HG03139 (cell line): ENCODE results near the gene NCOA5.

Source experiments
- ATAC-seq: cut with Tn5 transposase; IDR thresholded peaks from one replicate; pipeline ENCODE4 v1.9.1; 2021; ENCODE audit not compliant: unreplicated experiment

The NCOA5 gene

DNA sequence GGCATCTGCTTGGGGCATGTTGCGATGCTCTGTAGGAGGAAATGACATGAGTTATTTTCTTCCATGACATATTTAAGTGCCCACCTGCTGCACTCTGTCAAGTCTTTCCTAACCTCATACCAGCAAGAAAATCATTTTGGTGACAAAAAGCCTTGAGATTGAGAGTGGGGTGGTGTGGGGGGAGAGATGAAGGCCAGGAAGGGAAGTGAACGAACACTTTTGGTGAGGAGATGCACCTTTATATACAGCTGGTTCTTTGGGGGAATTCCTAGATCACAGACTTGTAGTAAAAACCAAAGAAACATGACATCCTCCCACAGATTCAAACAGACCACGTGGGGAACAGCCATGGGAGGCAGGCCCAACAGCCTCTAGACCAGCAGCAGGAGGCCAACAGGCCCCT lies 26.1 kb downstream of the NCOA5 start:
- no peak for ATAC-seq

DNA sequence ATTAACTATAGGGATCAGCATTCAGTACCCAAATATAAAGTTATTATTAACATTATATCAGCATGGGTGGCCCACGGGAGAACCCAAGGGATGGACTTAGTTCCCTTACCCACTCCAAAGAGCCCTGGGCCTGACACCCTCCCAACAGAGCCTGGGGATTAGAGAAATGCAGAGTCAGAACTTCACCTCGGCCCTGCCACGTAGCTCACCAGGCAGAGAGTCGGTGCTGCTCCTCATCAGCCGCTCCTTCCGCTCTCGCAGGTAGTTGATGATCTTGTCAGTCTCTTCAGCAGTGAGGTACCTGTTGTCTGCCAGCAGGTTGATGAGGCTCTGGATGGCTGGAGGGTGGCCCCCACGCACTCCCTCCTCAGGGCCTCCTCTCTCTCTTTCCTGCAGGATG lies 26.6 kb downstream of the NCOA5 start:
- ATAC-seq, result no peak

GRCh38 chr20:46062621-46063020 lies 27.1 kb downstream of the NCOA5 start:
- no peak for ATAC-seq

GRCh38 chr20:46062151-46062550 lies 27.6 kb downstream of the NCOA5 start:
- no peak for ATAC-seq

GRCh38 chr20:46060975-46061374 lies 28.8 kb downstream of the NCOA5 start:
- no peak for ATAC-seq

DNA sequence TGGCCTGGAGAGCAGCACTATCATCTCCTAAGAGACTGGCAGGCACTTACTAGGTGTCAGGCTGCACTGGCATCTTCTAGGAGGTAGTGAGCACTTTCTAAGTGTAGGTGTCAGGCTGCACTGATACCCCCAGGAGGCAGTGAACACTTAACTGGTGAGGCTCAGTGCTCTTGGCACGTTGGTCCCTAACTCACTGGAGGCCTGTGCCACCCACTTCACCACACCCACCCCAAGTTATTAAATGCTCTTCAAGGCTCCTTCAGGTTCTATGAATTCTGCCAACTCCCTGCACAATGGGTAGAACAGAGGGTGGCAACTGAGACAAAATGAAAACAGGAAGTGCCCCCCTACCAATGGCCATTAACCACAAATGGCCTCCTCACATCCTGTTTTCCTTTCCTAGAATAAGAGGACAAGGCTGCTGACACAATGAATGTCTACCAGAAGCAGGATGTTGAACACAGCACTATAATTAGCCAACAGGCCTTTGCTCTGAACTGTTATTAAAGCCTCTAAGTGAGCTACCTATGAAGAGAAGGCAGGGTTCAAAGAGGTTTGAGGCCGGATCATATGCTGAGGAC lies 29.4 kb downstream of the NCOA5 start:
- ATAC-seq, result no peak

- no peak for ATAC-seq
Measured at GRCh38 chr20:46058599-46059281, 31.0 kb downstream of the NCOA5 start.

DNA sequence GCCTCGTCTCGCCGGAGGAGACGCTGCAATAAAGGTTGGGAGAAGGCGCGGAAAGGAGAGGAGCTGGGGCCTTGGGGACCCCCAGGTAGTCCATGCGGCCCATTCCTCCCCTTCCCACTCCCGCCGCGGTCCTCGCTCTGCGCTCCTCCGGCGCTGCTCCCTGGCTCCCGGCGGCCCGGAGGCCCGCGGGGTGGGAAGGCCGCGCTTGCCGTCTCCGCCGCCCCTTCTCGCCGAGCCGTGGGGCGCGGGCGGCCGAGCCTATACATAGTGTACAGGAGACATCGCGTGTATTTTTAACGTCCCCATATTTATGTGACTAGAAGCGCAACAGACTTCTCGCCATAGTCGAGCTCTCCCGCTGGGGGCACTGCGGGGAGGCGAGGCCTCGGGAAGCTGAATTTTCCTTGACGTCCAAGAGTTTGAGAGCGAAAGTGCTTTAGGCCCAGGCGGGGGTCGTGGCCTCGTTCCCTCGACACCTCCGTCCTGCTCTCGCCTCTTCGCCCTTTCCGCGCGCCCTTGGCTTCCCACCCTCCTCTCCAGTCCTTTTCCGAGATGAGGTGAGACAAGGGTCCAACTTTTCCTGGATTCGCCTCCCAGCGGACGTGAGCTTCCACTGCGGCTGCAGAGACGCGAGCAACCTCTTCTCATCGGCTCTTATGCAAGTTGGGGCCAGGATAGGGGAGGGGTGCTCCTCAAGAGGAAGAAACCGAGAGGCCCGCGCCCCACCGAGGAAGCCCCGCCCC lies 31.7 kb downstream of the NCOA5 start:
- ATAC-seq, result no peak

- no peak for ATAC-seq
Measured at GRCh38 chr20:46056970-46057855, 32.5 kb downstream of the NCOA5 start.

DNA sequence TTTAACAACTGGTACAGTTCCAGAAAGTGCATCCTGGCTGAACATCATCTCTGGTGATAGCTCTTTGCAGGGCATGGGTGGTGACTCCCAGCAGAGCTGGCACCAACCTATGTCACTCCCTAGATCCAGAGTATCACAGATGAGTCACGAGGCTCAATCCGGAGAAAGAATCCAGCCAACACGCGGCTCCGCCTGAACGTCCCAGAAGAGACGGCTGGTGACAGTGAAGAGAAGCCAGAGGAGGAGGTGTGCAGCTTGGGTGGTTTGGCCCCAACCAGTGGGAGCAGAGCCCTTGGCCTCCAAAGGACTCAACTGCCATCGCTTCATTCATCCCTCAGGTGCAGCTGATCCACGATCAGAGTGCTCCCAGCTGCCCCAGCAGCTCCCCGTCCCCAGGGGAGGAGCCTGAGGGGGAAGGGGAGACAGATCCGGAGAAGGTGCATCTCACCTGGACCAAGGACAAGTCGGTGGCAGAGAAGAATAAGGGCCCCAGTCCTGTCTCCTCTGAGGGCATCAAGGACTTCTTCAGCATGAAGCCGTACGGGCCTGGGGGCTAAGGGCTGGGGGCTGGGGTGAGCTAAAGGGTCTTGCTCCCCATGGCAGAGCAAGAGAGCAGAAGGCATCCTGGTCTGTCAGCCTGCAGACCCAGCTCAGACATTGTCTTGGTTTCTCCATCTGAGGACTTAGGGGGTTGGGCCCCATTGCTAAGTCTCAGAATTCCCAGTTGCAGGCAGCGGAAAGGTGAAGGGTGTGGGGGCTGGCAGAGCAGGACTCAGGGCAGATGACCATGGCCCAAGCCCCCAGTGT lies 33.5 kb downstream of the NCOA5 start:
- no peak for ATAC-seq

GRCh38 chr20:46055269-46055668 lies 34.5 kb downstream of the NCOA5 start:
- no peak for ATAC-seq

DNA sequence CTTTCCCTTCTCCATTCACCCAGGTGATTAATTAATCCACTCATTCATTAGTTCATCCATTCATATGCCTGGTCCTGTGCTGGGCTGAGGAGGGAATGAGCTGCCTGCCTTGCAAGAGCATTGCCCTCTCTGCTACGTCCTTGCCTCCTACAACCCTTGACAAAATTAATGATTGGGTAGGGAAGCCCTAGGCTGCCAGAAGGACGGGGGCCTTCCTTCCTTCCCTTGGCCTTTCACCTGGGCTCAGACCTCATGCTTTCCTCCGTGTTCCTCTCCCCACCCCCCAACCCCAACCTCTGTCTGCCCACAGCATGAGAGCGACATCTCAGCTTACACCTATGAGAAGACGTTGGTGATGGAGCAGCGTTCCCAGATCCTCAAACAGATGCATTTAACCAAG lies 35.2 kb downstream of the NCOA5 start:
- no peak for ATAC-seq

GRCh38 chr20:46053416-46053815 lies 36.3 kb downstream of the NCOA5 start:
- ATAC-seq, result no peak

GRCh38 chr20:46051556-46052308 lies 38.0 kb downstream of the NCOA5 start:
- no peak for ATAC-seq

GRCh38 chr20:46050885-46051284 lies 38.9 kb downstream of the NCOA5 start:
- no peak for ATAC-seq

- ATAC-seq, result no peak
Measured at GRCh38 chr20:46050444-46050843, 39.3 kb downstream of the NCOA5 start.

DNA sequence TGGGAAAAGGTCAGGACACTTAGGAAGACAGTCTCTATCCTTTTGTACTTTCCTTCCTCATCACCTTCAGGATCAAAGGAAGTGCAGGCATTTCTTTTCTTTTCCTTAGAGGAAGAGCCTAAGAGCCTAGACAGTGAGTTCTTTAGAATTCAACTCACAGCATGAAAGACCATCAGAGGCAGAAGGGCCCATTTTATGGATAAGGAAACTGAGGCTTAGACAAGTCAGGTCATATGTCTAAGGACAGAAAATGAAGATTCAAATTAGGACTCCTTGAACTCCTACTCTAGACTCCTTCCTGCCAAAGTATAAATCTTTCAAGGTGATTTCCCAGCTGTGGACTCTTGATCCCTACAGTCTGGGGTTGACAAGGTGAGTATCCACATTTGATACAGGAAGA lies 39.9 kb downstream of the NCOA5 start:
- no peak for ATAC-seq

DNA sequence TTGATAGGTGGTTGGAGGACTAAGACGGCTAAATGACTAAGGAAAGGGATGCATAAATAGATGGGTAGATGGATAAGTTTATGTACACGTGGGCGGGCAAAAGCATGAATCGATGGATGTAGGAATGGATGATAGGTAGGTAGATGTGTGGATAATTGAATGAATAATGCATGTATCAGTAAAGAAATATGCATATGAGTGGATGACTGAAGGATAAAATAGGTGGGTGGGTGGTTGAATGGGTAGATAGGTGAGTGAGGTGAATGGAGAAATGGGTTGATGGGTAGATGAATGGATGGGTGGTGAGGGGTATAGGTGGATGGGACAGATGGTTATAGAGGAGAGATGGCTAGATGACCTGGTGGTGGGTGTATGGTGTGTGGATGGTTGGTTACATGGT lies 40.6 kb downstream of the NCOA5 start:
- ATAC-seq, result no peak

DNA sequence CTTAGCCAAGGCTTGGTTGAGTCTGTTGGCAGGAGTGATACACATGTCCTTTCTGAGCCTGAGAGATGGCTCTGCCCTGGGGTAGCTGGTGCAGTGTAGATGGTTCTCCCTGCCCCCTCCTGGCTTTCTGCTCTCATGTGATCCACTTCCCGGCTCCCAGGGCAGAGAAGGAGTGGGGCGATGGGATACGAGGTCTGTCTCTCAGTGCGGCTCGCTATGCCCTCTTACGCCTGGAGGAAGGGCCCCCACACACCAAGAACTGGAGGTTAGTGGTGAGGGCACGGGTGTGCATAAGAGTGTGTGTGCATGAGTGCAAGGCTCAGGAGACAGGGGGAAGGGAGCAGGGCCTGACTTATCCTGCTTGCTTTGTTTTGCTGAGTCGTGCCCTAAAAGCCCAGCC lies 41.9 kb downstream of the NCOA5 start:
- no peak for ATAC-seq
